Posterior cingulate gyrus (tissue), 11 donors: ENCODE data around the gene GYS2.

Experiments used
- DNase-seq, 10 donors: peaks; one replicate each; pipeline versions ENCODE4 v3.0.0 to v3.0.0-alpha.2; 2020 to 2021; ENCODE audit warnings: mixed read lengths in 3 of 10
- intact Hi-C: fragments of 100-400 bp; cut with DNase I; formaldehyde crosslinking; loops from one replicate; pipeline ENCODE4 v1.15.1; 2023

GYS2 gene

DNA sequence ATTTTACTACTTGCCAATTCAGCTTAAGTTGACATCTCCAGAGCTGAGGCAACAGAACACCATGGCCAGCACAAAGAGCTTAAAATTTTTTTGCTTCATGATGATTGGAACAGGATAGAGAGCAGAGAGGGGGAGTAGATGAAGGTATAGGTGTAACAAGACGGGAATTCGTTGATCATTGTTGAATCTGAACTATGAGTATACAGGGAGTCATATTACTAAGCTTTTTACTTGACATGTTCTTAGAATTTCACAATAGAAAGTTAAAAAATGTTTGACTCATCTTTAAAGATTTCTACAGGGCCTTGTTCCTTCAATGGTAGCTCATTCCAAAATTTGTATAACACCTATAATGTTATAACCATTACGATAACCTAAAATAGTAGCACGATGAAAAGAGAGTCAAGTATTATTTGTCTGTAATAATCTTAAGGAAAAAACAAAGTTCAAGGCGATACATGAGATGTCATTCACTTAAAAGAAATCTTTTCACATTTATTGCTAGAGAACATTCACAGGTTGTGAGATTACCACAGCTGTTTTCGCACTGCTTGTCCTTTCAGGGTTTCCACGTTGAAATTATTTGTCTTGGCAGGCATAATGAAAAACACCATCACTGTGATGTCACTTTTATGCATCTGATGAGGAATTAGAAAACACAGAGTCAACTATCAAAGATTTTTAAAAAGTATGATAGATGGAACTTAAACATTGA lies 44.6 kb downstream of the GYS2 start:
- no peak for DNase-seq
- intact Hi-C loops, result no loop called here

DNA sequence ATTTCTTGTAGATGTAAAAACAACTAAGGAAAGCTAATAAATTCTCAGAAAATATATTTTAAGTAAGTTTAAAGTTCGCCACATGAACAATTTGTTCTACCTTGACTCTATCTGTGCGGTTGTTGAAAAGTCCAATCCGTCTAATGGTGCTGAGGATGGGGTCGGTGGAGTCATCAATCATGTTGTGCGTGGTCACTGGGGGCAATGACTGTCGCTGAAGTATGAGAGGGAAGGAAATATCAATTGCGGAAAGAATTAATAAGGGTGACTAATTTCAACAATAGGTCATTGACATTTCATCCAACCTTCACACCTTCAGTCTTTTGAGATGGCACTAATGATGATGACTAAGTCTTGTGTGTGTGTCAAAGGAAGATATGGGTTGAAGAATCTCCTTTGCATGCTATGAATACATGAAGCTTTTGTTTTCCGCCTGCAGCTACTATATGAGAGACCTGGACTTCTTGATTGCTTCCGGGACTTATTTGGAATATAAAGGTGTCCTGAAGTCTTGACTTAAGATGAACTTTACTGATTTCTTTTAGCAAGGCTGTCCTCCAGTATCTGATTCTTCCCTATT lies 46.5 kb downstream of the GYS2 start:
- DNase-seq, result no peak
- intact Hi-C loops, result no loop called here

DNA sequence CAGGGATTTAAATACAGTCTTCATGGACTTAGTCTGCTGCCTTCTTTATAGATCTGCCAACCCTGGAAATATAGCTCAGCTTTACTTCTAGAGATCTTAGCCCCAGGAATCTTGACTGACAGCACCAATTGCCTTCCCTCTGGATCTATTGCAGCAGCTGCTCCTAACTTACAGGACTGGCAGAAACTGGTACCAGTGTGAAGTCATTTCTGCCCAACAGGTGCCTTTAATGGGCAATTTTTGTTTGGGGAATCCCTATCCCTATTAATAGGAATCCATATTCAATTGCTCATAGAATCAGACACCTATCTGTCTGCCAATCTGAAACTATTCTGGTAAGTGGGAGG lies 51.3 kb downstream of the GYS2 start:
- intact Hi-C loops, result no loop called here
- DNase-seq, result no peak

- DNase-seq, result no peak
- intact Hi-C loops, result no loop called here
Measured at GRCh38 chr12:21552635-21553328, 51.9 kb downstream of the GYS2 start.

- no peak for DNase-seq
- intact Hi-C loops, result no loop called here
Measured at GRCh38 chr12:21551841-21552465, 52.7 kb downstream of the GYS2 start.

DNA sequence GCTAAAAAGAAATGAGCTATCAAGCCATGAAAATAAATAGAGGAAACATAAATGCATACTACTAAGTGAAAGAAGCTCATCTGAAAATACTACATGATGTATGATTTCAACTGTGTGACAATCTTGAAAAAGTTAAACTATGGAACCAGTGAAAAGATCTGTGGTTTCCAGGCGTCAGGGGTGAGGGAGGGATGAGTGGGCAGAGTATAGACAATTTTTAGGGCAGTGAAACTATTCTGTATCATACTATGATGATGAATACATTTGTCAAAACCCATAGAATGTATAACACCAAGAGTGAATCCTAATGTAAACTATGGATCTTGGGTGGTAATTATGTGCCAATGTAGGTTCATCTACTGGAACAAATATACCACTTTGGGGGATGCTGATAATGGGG lies 57.2 kb downstream of the GYS2 start:
- intact Hi-C loops, result no loop called here

GRCh38 chr12:21546716-21547115 lies 57.9 kb downstream of the GYS2 start:
- intact Hi-C loops, result no loop called here

More for the DNA sequence above, 57.2 kb downstream of the GYS2 start:
- DNase-seq, result no peak

GRCh38 chr12:21545557-21545956 lies 59.1 kb downstream of the GYS2 start:
- intact Hi-C loops, result no loop called here
- no peak for DNase-seq

More at GRCh38 chr12:21546716-21547115, 57.9 kb downstream of the GYS2 start:
- no peak for DNase-seq

- no peak for DNase-seq
- intact Hi-C loops, result no loop called here
Measured at GRCh38 chr12:21543151-21543550, 61.5 kb downstream of the GYS2 start.

- DNase-seq, result no peak
- intact Hi-C loops, result no loop called here
Measured at GRCh38 chr12:21542403-21542802, 62.2 kb downstream of the GYS2 start.

GRCh38 chr12:21541773-21542172 lies 62.9 kb downstream of the GYS2 start:
- no peak for DNase-seq
- intact Hi-C loops, result no loop called here

DNA sequence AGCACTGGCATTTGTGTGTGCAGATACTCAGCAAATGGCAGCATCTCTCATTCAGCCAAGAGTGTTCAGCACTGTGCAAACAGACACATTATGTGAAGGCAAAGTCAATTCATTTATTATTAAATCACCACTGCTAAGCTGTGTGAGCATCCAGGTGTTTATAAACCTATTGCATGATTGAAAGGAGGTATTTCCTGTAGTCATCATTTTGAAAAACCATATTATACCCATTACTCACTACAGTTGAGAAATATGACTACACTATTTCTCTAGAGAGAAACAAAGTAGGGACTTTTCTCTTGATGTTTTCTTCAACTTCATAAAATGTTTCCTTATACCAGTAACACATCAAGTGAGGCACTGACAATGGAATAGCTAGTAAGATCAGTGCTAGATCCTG lies 64.8 kb downstream of the GYS2 start:
- intact Hi-C loops, result no loop called here
- no peak for DNase-seq

DNA sequence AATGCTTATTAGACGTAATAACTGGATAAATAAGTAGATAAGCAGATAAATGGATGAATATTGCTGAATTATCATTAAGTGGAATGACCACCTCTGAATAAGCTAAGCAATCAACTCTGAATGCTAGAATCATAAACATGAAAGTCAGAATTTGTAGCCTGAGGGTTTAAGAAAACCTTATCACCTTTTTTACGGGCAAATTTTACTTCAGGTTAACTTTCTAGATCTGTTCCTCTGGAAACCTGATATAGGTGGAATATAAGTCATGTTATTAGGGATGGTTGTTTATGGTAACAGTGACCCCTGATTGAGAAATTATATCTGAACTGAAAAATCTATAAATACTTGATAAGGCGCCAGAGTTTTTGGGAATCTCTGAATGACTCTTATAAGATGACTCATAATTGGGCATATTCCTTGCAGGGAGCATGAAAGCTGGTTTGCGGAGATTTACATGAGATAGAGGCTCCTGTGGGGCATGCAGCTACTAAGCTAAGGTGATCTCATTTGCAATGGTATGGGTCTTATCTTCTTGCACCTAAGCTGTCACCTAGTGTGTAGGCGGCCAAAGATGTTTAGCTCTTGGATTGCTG lies 66.5 kb downstream of the GYS2 start:
- intact Hi-C loops, result no loop called here
- no peak for DNase-seq

- intact Hi-C loops, result no loop called here
- no peak for DNase-seq
Measured at GRCh38 chr12:21529456-21529855, 75.2 kb downstream of the GYS2 start.

- intact Hi-C loops, result no loop called here
- DNase-seq, result no peak
Measured at GRCh38 chr12:21528953-21529352, 75.7 kb downstream of the GYS2 start.

GRCh38 chr12:21527451-21528180 lies 77.0 kb downstream of the GYS2 start:
- DNase-seq, result peak; percentile 37 to 95 (median 62)
- intact Hi-C loops, result no loop called here

- intact Hi-C loops, result no loop called here
- no peak for DNase-seq
Measured at GRCh38 chr12:21526721-21527345, 77.8 kb downstream of the GYS2 start.

- intact Hi-C loops, result no loop called here
- no peak for DNase-seq
Measured at GRCh38 chr12:21526053-21526452, 78.6 kb downstream of the GYS2 start, which contains the start of gene SPX. Gene SPX (plus strand): TSS chr12:21526296. CDS start chr12:21526473, 177 bp downstream.

DNA sequence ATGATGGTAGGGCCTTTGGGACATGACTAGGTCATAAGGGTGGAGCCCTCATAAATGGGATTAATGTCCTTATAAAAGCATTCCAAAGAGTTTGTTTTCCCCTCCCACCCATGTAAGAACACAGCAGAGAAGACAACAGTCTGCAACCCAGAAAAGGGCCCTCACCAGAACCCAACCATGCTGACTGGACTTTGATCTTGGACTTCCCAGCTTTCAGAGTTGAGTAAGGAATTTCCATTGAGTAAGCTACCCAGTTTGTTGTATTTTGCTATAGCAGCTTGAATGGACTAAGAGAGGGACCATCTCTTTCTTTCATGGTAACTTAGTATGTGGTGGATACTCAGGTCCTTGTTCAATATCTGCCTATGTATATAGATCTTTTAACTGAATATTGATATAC lies 81.5 kb downstream of the GYS2 start:
- no peak for DNase-seq
- intact Hi-C loops, result no loop called here

DNA sequence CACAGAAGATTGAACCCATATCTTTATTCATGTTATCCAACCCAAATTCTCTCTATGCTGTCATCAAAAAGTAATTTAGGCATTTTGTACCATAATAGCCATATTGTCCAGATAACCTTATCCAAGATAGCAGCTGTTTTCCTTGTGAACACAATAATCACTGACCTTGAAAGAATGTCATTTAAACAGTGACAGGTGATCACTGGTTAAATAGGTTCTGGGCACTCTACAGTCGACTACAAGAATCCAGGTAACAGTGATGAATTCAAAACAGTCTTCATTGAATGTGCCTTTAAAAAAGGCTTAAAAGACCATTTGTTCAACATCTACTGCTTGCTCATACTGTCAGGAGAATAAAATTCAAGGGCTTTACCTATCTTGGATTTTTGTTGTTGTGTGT lies 83.1 kb downstream of the GYS2 start:
- no peak for DNase-seq
- intact Hi-C loops, result no loop called here
